HG03095 (cell line): Measurements from ENCODE around the gene QSOX2.

Source experiments
- ATAC-seq: cut with Tn5 transposase; IDR thresholded peaks from one replicate; pipeline ENCODE4 v1.9.1; 2021; ENCODE audit warnings: moderate library complexity; ENCODE audit not compliant: unreplicated experiment

The QSOX2 gene, protein sequence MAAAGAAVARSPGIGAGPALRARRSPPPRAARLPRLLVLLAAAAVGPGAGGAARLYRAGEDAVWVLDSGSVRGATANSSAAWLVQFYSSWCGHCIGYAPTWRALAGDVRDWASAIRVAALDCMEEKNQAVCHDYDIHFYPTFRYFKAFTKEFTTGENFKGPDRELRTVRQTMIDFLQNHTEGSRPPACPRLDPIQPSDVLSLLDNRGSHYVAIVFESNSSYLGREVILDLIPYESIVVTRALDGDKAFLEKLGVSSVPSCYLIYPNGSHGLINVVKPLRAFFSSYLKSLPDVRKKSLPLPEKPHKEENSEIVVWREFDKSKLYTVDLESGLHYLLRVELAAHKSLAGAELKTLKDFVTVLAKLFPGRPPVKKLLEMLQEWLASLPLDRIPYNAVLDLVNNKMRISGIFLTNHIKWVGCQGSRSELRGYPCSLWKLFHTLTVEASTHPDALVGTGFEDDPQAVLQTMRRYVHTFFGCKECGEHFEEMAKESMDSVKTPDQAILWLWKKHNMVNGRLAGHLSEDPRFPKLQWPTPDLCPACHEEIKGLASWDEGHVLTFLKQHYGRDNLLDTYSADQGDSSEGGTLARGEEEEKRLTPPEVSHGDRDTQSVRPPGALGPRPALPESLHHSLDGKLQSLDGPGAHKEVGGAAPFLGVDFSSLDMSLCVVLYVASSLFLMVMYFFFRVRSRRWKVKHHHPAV

DNA sequence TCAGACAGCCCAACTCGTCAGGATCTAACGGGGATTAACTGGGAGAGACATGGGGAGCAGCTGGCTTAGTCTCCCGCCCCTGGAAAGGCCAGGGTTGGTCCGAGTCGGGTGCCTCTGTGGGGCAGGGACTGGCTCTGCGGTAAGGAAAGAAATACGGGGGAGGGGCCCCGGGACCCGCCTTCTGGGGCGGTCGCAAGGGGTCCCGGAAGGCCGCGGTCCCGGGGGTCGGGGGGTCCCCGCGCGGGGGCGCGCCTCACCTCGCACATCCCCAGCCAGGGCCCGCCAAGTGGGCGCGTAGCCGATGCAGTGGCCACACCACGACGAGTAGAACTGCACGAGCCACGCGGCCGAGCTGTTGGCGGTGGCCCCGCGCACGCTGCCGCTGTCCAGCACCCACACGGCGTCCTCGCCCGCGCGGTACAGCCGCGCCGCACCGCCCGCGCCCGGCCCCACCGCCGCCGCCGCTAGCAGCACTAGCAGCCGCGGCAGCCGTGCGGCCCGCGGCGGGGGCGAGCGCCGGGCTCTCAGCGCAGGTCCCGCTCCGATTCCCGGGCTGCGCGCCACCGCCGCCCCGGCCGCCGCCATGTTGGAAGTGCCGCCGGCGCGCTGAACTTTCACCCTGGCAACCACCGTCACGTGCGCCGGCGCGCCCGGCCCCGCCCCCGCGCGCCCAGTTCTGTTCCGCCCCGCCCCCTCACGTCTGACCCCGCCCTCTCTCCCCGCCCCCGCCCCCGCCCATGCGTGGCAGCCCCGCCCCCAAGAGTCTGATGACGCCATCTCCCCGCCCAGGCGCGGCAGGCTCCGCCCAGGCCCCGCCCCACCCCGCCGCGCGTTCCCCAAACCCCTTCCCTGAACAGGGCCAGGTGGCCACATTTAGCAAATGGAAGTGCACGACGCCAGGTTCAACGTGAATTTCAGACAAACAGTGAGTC, at the start of gene QSOX2:
QSOX2 (minus strand) TSS at position 594 of the 932 bp plus-strand sequence; CDS start at position 585, 9 bp downstream.
- peak; percentile 36 for ATAC-seq

DNA sequence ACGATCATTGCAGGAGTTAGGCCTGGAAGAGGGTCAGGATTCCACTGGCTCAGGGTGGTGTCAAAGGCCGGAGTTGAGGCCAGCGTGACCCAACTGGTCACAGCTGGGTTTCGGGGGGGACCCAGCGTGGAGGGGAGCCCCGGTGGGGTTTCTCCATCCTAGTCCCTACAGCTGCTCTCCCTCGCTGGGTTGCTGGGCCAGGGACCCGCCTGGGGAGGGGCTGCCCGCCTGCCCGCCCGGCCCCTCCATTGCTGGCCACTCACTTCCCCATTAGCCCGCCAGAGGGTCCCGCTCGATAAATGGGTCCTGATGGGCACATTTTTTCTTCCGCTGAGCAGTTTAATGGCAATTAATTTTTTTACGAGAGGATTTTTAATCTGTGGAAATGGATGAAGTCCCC, 49.4 kb upstream of the QSOX2 start:
- ATAC-seq = no peak

DNA sequence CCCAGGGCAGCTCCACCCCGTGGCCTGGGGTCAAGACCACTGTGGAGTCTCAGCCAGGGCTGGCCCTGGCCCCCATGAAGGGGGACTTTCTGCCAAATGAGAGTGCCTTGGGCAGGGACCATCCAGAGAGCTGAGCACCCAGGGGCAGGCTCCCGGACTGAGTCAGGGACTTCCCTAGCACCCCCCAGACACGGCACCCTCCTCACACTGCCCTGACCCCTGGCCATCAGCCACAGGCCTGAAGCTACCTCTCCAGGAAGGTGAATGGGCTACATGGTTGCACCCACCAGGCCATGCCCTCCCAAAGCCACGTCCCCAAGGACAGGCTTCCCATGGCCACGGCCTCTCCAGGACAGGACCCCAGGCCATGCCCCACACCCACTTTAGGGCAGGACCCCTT, 48.8 kb upstream of the QSOX2 start:
- ATAC-seq = no peak

DNA sequence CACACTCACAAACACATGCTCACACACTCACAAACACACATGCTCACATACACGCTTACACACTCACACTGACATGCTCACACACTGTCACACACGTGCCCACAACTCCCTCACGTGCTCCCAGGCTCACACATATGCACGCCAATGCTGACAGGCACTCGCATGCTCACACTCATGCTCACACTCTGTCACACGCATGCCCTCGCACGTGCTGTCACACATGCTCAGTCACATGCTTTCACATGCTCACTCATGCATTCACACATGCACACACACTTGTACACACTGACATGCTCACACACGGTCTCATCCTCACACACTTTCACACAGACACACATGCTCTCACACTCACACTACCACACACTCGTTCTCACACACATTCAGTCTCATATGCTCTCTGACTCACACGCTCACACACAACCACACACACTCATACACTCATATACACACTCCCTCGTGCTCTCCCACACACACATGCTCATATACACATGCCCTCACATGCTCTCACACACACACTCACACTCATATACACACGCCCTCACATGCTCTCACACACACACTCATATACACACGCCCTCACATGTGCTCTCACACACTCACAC, 48.0 kb upstream of the QSOX2 start:
- no peak for ATAC-seq

DNA sequence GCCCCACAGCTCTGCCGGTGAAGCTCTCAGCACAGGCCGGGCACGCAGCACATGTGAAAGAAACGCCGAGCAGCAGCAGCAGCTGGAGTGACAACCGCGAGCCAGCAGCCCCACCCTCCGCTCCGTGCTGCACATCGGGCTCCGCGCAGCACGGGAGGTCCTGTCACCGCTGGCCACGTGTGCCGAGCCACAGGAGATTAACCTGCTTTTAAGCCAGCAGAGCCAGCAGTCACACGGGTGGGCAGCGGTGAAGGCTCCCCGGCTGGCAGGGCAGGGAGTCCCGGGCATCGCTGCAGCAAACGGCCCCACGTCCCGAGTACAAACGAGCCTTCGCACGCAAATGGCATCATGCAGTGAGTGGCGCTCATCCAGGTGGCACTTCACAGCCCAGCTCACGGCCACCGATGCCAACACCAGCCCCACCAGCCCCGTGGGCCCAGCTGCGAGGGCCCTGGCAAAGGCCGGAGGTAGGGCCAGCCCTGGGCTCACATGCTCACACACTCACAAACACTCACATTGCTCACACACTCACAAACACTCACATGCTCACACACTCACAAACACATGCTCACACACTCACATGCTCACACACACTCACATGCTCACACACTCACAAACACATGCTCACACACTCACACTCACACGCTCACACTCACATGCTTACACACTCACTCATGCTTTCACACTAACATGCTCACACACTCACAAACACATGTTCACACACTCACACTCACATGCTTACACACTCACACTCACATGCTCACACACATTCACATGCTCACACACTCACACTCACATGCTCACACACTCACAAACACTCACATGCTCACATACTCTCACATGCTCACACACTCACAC, 47.2 kb upstream of the QSOX2 start:
- ATAC-seq = no peak

DNA sequence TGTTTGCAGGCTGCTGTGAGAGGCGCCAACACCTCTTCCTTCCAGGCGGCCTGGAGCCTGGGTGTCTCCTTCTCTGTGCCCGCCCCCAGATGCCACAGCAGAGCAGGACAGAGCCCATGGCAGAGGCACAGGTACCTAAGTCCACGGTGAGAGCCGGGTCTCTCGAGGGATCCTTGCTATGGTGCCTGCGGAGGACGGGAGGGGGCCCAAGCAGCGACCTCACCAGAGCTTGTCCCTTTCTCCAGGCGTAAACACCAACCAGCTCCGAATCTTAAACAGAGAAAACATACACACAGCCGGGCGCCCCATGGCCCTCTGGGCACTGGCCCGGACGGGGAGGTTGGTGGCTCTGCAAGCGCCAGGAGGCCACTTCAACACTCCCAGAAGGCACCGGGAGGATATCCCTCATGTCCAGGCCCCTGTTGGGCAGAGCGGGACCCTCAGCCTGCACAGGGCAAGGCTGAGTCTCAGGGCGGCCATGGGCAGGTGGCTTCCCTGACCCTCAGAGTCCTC, 46.5 kb upstream of the QSOX2 start:
- ATAC-seq = no peak

DNA sequence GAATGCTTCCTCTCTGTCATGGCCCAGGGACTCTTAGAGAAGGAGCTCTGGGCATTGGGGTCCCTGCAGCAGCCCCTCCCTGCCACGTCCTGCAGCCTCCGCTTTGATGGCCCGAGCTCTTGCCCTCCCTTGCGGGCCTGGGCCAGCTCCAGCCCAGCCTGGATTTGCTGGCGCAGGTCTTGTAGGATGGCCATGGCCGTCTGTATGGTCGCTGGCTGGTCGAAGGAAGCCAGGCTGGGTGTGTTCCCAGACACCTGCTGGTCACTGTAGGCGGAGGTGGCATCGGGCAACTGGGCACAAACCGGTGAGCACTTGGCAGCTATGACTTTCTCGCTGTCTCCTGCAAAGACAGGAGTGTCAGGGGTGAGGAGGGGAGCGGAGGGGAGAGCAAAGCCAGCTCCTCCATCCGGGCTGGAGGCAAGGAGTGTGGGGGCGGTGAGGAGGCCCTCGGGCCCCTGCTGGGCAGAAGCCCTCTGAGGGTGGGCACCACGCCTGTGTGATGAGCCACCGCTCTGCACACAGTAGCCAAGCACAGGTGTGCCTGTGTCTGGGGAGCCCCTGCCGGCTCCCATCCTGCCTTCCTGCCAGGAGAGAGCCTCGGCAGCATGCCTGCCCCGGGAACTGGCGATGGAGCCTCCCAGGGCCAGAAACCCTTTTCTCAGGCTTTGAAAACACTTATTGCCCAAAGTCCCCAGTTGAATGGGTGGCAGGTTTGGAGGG, 45.9 kb upstream of the QSOX2 start:
- ATAC-seq = no peak

DNA sequence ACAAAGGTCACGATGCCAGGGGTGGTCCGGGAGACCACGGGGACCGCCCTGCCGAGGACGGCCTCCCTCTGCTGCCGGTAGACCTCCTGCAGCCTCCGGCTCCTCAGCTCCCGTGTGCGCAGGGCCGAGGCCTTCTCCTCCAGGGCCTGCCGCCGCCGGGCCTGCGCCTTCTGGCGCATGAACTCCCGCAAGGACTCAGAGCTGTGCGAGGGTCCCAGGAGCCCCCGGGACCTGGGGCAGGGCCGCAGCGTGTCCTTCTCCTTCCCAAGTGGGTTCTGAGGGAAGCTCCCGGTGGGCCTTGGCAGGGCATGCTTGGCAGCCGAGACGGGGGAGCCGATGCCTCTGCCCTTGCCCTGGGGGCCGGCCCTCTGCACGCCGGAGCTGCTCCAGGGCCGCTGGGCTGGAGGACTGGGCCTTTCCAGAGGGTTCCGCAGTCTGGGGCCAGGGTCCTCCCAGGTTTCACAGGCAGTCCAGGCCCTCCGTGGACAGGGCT, 44.9 kb upstream of the QSOX2 start:
- ATAC-seq = no peak

DNA sequence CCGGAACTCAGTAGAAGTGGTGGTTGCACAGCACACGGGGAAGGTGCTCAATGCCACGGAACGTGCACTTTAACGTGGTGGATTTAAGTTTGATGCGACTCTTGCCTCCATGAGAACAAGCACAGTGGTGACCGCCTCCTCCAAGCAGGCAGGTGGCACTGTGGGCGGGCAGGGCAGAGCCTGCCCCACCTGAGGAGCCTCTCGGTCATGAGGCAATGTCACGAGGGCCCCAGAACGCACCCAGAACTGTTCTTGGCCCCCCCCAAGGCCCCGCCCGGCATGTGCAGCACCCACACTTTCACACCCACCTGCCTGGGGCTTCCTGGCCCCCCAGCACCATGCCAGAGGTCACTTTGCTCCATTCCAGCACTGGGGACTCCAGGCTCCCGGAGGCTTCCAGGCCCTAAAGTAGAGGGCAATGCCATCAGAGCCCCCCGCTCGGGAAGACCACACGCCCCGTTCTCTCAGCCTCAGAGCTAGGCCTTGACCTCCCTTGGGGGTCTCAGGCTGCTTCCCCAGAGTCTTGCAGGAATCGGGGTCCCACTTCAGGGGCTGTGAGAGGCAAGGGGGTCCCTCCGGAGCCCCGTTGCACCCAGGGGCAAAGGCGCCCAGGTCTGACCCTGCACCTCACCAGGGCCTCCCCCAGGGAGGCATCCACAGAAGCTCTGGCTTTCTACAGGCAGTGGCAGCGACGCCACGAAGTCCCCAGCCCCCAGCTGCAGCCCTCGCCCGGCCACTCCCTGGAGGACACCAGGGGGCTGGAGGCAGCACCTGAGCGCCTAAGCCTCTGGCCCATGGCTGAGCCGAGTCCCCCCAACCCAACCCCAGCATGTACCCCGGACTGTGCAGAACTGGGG, 44.3 kb upstream of the QSOX2 start:
- no peak for ATAC-seq

DNA sequence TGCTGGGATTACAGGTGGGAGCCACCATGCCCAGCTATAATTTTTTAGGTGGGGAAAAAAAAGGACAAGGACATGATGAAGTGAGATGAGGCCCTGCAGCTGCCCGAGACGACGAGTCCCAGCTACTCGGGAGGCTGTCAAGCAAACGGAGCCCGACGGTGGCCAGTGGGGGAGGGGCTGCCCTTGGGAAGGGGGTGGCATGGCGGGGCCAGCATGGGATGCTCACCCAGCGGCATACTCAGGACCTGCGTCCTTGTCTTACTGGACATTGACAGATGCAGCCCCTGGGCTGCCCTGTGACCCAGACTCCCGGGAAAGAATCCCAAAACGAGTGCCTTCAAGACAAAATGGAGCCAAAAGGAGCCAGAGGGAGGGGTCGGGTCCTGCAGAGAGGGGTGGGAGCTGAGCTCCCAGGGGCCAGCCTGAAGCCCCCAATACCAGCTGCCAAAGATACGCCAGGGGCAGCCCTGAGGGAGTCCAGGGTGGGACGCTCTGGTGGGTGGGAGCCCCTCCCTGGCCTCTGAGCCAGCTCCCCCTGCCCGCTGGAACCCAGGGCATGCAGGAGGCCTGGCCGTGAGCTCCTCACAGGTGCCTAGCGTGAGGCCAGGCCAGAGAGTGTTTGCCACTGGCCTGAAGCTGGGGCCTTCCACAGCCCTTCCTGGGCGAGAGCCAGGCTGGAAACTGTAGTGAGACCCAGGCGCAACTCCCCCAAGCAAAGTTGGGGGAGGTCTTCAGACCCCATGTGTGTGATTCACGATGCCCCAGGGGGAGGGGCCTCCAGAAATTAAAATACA, 42.5 kb upstream of the QSOX2 start:
- ATAC-seq = no peak

DNA sequence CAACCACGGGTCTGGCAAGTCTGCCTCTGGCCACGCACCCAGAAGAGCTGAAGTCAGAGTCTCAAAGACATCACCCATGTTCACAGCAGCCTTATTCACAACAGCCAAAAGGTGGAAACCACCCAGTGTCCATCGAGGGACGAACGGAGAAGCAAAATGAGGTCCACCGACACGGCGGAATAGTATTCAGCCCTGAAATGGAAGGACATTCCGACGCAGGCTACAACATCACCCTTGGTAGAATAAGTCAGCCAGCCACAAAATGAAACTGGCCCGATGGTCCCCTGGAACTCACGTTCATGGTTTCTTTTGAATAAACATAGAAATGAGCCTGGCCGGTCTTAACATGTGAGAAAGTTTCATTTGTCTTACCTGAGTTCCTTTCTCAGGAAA, 41.4 kb upstream of the QSOX2 start:
- no peak for ATAC-seq

DNA sequence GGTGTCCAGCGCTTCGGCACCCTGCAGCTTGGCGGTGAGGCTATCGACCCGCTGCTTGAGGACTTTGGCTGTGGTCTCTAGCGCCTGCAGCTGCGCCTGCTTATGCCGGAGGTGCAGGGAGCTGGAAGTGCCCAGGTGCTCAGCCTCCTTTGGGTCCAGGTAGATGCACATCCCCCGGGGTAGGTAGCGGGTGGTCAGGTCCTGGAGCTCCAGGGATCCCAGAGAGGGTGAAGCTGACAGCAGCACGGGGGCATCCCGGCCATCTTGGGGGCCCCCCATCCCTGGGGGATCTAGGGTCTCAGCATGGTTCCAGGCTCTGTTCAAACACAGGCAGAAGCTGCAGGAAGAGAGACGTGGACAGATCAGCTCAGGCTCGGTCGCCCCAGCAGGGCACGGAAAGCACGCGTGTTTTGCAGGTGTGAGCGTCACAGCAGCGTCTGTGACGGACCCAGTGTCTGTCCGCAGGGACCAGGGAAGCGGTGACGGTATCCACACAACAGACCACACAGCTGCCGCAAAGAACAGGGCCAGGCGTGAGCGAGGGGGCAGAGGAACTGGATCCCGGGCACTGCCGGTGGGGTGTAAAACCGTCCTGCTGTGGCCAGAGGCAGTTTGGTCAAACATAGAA, 40.9 kb upstream of the QSOX2 start:
- no peak for ATAC-seq

DNA sequence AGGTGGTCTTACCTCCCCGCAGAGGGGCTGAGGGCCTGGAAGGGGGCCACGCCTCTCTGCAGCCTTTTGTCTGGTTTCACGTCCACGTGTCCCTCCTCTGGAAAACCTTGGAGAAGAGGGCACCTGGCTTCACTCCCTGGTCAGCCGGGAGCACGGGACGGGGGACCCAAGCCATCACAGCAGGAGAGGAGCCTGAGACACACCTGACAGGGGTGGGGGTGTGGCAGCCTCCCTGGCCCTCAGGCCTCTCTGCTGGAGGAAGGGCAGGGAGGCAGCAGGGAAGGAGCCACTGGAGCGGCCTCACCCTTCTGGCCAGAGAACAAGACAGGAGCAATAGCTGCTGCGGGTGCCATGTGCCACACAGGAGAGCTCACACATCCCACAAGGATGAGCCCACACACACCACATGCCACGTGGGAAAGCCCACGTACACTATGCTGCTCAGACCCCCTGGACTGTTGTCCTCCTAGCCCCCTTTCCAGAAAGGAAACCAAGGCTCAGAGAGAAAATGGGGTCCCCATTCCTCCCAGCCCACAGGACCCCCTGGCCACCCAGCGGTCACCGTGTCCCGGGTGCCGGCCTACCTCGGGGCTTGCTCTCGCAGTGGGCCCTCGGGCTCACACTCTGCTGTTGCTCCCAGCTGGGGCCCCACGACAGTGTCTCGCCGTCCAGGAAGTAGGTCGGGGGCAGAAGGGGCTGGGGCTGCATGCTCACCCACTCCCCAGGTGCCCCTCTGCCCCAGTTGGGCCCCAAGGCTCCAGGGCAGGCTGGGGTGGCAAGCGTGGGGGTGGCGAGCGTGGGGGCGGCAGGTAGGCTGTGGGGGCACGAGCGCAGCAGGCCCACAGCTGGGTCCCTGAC, 40.1 kb upstream of the QSOX2 start:
- ATAC-seq = no peak

DNA sequence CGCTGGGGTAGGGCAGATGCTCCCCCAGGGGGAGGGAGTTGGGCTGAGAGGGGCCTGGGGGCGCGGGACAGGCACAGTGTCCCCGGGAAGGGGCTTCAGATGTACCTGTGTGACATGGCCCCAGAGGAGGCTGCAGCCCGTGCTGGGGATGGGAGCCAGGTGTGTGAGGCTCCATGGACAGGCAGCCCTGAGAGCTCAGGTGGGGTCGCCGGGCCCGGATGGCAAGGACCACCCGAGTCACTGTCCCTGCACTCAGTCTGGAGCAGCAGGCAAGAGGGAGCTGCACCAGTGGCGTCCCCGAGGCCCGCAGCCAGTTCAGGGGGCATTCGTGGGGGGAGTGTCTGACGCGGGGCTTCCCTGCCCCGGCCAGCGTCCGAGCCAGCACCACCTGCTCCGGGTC, 39.3 kb upstream of the QSOX2 start:
- ATAC-seq = no peak

DNA sequence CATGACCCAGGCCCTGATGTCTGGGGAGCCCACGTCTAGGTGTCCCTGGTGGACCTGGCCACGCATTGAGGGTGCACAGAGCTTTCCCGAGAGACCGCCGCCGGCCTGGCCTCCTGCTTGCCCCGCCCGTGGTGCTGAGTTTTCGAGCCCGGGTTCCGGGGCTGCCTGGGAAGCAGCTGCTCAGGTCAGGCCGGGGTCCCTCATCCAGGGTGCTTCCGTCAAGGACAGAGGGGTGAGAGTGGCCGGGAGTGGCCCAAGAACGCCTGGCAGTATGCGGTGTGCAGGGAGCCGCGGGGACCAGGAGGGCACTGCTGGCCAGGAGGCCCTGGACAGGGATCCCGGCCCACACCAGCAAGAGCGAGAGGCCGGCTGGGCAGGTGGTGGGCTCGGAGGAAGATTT, 38.7 kb upstream of the QSOX2 start:
- no peak for ATAC-seq
